ENCODE data around the gene SOX2. TPM values are rescaled to one million over a fixed set of nuclear protein-coding genes. Genes with fewer than 3 reads are reported as not detected.

Gene SOX2
- total RNA-seq, 2 donors from 2014 or later, result 0.33 to 1.3 TPM

DNA sequence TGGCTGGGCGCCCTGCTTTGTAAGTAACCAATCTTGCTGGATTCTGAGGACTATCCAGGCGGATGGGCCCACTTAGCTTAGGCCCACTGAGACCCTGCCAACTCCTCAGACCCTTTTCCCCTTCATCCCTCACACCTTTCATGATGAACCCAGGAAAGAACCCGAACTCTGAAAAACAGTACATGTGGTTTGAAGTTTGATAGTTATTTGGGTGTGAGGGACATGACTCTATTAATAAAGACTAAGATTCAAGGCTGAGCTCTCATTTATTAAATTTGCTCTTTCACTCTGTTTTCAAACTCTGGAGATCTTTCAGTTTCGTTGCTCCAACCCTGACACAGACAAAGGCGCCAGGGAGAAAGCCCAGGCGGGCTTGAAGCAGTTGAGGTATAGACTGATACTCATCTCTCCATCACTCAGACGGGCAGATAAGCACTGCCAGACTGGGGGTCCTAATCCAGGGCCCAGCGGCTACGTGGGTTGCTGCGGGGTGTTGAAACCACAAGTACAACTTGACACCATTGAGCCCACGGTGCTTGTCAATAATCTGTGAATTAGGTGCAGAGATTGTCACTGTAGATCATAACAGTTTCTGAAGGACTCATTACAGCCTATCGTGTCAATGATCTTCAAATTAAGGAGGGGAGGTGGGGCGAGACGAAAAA lies 7.2 kb upstream of the SOX2 start:
- Histone ChIP-seq H3K27ac (no peak overlapping the region), H3K36me3 (replicated peaks in 1 of 2; ENCODE audit: insufficient read depth in 1 of 2, low read depth in 2 of 2) (no peaks in the 10 kb centered on the region), H3K27me3 (peaks cover 13 to 60% of the 10 kb centered on the region in 2 donors), H3K9me3 (no peaks in the 10 kb centered on the region), H3K4me3 (no peak overlapping the region), H3K4me1 (peaks cover 11% of the 10 kb centered on the region)
- WGBS, 2 donors, result 10 to 15% methylated on average over 14 of the region's 14 CpGs
- intact Hi-C loops (cut with DNase I), result loop anchor here (5.0 kb wide), 1 partner anchor 978 kb away; no protein-coding TSS in a partner anchor
- DNase-seq (no peak), ATAC-seq (no peak)
- TF ChIP-seq, protein P1, sequence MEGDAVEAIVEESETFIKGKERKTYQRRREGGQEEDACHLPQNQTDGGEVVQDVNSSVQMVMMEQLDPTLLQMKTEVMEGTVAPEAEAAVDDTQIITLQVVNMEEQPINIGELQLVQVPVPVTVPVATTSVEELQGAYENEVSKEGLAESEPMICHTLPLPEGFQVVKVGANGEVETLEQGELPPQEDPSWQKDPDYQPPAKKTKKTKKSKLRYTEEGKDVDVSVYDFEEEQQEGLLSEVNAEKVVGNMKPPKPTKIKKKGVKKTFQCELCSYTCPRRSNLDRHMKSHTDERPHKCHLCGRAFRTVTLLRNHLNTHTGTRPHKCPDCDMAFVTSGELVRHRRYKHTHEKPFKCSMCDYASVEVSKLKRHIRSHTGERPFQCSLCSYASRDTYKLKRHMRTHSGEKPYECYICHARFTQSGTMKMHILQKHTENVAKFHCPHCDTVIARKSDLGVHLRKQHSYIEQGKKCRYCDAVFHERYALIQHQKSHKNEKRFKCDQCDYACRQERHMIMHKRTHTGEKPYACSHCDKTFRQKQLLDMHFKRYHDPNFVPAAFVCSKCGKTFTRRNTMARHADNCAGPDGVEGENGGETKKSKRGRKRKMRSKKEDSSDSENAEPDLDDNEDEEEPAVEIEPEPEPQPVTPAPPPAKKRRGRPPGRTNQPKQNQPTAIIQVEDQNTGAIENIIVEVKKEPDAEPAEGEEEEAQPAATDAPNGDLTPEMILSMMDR (IDR thresholded peaks at IDR 0.05), result no peak
- no peak for TF ChIP-seq POLR2A (IDR thresholded peaks at IDR 0.05)

DNA sequence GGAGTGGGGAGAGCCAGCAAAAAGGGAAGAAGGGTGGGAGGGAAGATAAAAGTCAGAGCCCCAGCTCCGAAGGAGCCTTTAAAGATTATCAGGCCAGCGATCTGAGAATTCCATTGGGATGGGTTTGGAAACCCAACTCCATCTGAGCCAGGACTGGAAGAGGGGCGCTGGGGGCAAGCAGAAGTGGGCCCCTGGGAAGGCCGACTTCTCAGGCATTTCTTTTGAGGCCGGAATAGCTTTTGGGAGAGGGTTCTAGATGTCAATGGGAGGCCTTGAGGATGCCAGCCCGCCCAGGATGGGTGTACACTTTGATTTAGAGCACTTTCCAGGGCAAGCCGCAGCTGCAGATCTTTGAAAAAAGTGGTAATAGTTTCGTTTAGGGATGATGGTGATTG lies 6.6 kb upstream of the SOX2 start:
- DNase-seq (no peak), ATAC-seq (no peak)
- no peak overlapping the region for H3K4me3 ChIP-seq
- TF ChIP-seq POLR2A (IDR thresholded peaks at IDR 0.05), result no peak
- TF ChIP-seq, protein P1 (IDR thresholded peaks at IDR 0.05), result no peak
- peaks cover 16% of the 10 kb centered on the region for H3K4me1 ChIP-seq
- H3K9me3 ChIP-seq, result no peaks in the 10 kb centered on the region
- H3K27me3 ChIP-seq, result peaks cover 13 to 60% of the 10 kb centered on the region in 2 donors
- no peaks in the 10 kb centered on the region for H3K36me3 ChIP-seq (replicated peaks in 1 of 2; ENCODE audit: insufficient read depth in 1 of 2, low read depth in 2 of 2)
- H3K27ac ChIP-seq, result no peak overlapping the region
- WGBS, 2 donors, result 11 to 14% methylated on average over 8 of the region's 8 CpGs
- intact Hi-C loops (cut with DNase I), result loop anchor here (5.0 kb wide), 1 partner anchor 977 kb away; no protein-coding TSS in a partner anchor

- DNase-seq (no peak), ATAC-seq (no peak)
- 13 to 14% methylated on average over 3 of the region's 3 CpGs for WGBS, 2 donors
- TF ChIP-seq POLR2A (IDR thresholded peaks at IDR 0.05), result no peak
- TF ChIP-seq, protein P1 (IDR thresholded peaks at IDR 0.05), result no peak
- peaks cover 33% of the 10 kb centered on the region for H3K4me1 ChIP-seq
- intact Hi-C loops (cut with DNase I), result loop anchor here (5.0 kb wide), 1 partner anchor 974 kb away; no protein-coding TSS in a partner anchor
- no peak overlapping the region for H3K4me3 ChIP-seq
- H3K36me3 ChIP-seq (replicated peaks in 1 of 2; ENCODE audit: insufficient read depth in 1 of 2, low read depth in 2 of 2), result no peaks in the 10 kb centered on the region
- H3K27me3 ChIP-seq, result peaks cover 8 to 62% of the 10 kb centered on the region in 2 donors
- H3K9me3 ChIP-seq, result no peaks in the 10 kb centered on the region
- no peak overlapping the region for H3K27ac ChIP-seq
Observed at GRCh38 chr3:181707980-181708379, 3.7 kb upstream of the SOX2 start.

DNA sequence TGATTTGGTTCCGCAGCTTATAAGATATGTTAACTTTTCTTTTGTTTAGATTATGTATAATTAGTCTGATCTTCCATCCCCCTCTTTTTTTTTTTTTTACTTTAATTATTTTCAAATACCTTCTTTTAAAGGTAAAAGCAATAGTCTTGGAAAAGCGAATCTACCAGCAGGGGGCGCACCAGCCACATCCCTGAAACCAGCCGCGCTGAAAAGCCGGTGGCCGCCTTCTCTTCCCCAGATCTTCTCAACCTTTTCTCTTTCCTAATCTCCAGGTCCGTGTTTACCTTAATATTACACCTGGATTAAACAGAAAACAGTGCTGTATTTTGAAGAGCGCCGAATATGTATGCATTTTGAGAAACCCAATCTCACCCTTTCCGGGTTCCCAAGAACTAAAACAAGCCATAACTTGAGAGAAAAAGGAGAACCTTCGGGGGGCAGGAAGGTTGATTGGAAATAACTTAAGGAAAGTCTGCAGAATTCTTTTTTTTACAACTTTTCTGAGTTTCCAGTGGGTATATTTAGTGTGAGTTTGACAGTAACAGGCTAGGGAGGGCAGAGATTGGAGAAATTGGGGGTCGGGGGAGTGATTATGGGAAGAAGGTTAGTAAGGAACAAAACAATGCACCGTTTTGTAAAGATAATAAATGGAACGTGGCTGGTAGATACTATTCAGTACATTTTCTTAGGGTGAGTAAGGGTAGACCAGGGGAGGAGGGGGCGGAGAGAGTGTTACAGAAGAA lies 2.0 kb upstream of the SOX2 start:
- WGBS, 2 donors, result 4 to 6% methylated on average over 16 of the region's 16 CpGs
- H3K4me3 ChIP-seq, result no peak overlapping the region
- ATAC-seq (peak; percentile 39), DNase-seq (peak; percentile 69 to 84 (median 76))
- H3K27me3 ChIP-seq, result peaks cover 0 to 57% of the 10 kb centered on the region in 2 donors
- no peaks in the 10 kb centered on the region for H3K36me3 ChIP-seq (replicated peaks in 1 of 2; ENCODE audit: insufficient read depth in 1 of 2, low read depth in 2 of 2)
- no peaks in the 10 kb centered on the region for H3K9me3 ChIP-seq
- no peak for TF ChIP-seq POLR2A (IDR thresholded peaks at IDR 0.05)
- TF ChIP-seq, protein P1 (IDR thresholded peaks at IDR 0.05), result peak; percentile 59 to 87 (median 81)
- peaks cover 34% of the 10 kb centered on the region for H3K4me1 ChIP-seq
- intact Hi-C loops (cut with DNase I), result loop anchor here (5.0 kb wide), 1 partner anchor 973 kb away; no protein-coding TSS in a partner anchor
- no peak overlapping the region for H3K27ac ChIP-seq
